K562 (cell line): ENCODE measurements around the gene C19orf67. TPM values are rescaled to one million over a fixed set of nuclear protein-coding genes. Genes with fewer than 3 reads are reported as not detected.

Source experiments
- ATAC-seq: fragments of 200-7000 bp; cut with Tn5 transposase; 3 replicates; pipeline ENCODE4 v1.9.1; 2020; ENCODE audit warnings: moderate library complexity
- BruUV-seq: library from RNA; stranded (reverse); fragments of 400-500 nt; replicated peaks from 2 replicates; lab custom pipeline; 2021; lab: Mats Ljungman, UMichigan
- CTCF ChIA-PET: fragments of 300-600 bp; formaldehyde crosslinking; extraction: SDS; loops from one replicate; lab custom pipeline; 2021; ENCODE audit warnings: low intra/inter-chr PET ratio; lab: Yijun Ruan, JAX
- POLR2A ChIA-PET: fragments of 300-600, 350-650 bp; sonication (Branson Sonifier 250); formaldehyde crosslinking; extraction: SDS; loops from one replicate; lab custom pipeline; 2021; ENCODE audit warnings: antibody characterized with exemption, inconsistent platforms; lab: Yijun Ruan, JAX
- DNase-seq, 4 experiments: peaks; one replicate each; pipeline versions ENCODE4 v3.0.0 to v3.0.0-alpha.2; 2011 to 2018; ENCODE audit warnings: low spot score in 3 of 4, mixed read lengths in 3 of 4; ENCODE audit errors: extremely low read depth in 1 of 4
- FAIRE-seq: peaks from 2 replicates; lab custom pipeline; 2011; peaks lifted over from hg19 to GRCh38; lab: Jason Lieb, UNC
- H2AFZ ChIP-seq: 2 replicates; pipeline ENCODE4 v1.6.0; 2011; ENCODE audit warnings: low read depth, low read length, control low read depth, inconsistent platforms
- H3K27ac ChIP-seq: fragments of 200-600 bp; 3 replicates; pipeline ENCODE4 v1.8.0; 2011; ENCODE audit warnings: low read depth, mild to moderate bottlenecking, control low read depth, inconsistent platforms, low read length, moderate library complexity, mixed read lengths; ENCODE audit errors: extremely low read depth
- H3K27me3 ChIP-seq, 2 experiments: fragments of 300-600 bp in 1 of 2; 2 replicates in 1 of 2; 3 replicates in 1 of 2; pipeline versions ENCODE4 v1.6.0 to v1.8.0; 2011; ENCODE audit warnings: inconsistent platforms in 2 of 2, low read length in 2 of 2, mild to moderate bottlenecking in 1 of 2, mixed read lengths in 1 of 2, moderate library complexity in 1 of 2; ENCODE audit not compliant: control insufficient read depth in 2 of 2, insufficient read depth in 2 of 2
- H3K36me3 ChIP-seq: fragments of 300-600 bp; 3 replicates; pipeline ENCODE4 v1.8.0; 2011; ENCODE audit warnings: mild to moderate bottlenecking, low read length, inconsistent platforms; ENCODE audit not compliant: control insufficient read depth, insufficient read depth
- H3K4me1 ChIP-seq, 2 experiments: fragments of 200-600 bp in 1 of 2; replicated peaks in 1 of 2; 2 replicates in 1 of 2; 3 replicates in 1 of 2; pipeline versions ENCODE4 v1.5.1 to v1.8.0; 2011; ENCODE audit warnings: inconsistent platforms in 2 of 2, low read length in 2 of 2, mild to moderate bottlenecking in 1 of 2, mixed read lengths in 1 of 2, moderate library complexity in 1 of 2; ENCODE audit not compliant: control insufficient read depth in 2 of 2, insufficient read depth in 2 of 2
- H3K4me2 ChIP-seq: 2 replicates; pipeline ENCODE4 v1.6.1; 2011; ENCODE audit warnings: low read length, control low read depth, inconsistent platforms, mixed read lengths; ENCODE audit not compliant: insufficient read depth
- H3K4me3 ChIP-seq: fragments of 200-600 bp; sonication (generic), shearing (Covaris generic); 2 replicates; pipeline ENCODE4 v1.5.1; 2016; ENCODE audit warnings: control low read depth, inconsistent platforms
- H3K79me2 ChIP-seq: fragments of 200-600 bp; 3 replicates; pipeline ENCODE4 v1.8.0; 2011; ENCODE audit warnings: low read length, inconsistent platforms; ENCODE audit not compliant: control insufficient read depth, insufficient read depth
- H3K9ac ChIP-seq, 2 experiments: 2 replicates each; pipeline versions ENCODE4 v1.6.0 to v1.6.1; 2011; ENCODE audit warnings: low read depth in 2 of 2, low read length in 2 of 2, control low read depth in 1 of 2, inconsistent platforms in 1 of 2, mild to moderate bottlenecking in 1 of 2, mixed read lengths in 1 of 2; ENCODE audit not compliant: insufficient read depth in 1 of 2
- H3K9me1 ChIP-seq: one replicate; pipeline ENCODE4 v1.6.0; 2011; ENCODE audit warnings: inconsistent platforms, mild to moderate bottlenecking, low read length, moderate library complexity; ENCODE audit not compliant: control insufficient read depth, insufficient read depth
- H3K9me3 ChIP-seq: replicated peaks from 2 replicates; pipeline ENCODE4 v1.5.1; 2011; ENCODE audit warnings: low read depth, low read length, inconsistent platforms; ENCODE audit not compliant: control insufficient read depth, insufficient read depth
- H4K20me1 ChIP-seq: replicated peaks from 2 replicates; pipeline ENCODE4 v1.6.1; 2011; ENCODE audit warnings: low read length, inconsistent platforms, mixed read lengths; ENCODE audit not compliant: control insufficient read depth, insufficient read depth
- ATF7 ChIP-seq: fragments of 450-650 bp; IDR thresholded peaks from 2 replicates; pipeline ENCODE4 v1.7.1; 2014; ENCODE audit warnings: mild to moderate bottlenecking, moderate library complexity
- DEAF1 ChIP-seq: fragments of 450-650 bp; formaldehyde crosslinking; IDR thresholded peaks from 2 replicates; pipeline ENCODE4 v1.4.0; 2020; ENCODE audit warnings: mild to moderate bottlenecking, moderate library complexity
- E2F6 ChIP-seq, 2 experiments: IDR thresholded peaks; 2 replicates each; pipeline ENCODE4 v1.6.1; 2011; ENCODE audit warnings: borderline replicate concordance in 1 of 2, control low read depth in 1 of 2, low read depth in 1 of 2, low read length in 1 of 2, mild to moderate bottlenecking in 1 of 2, mixed read lengths in 1 of 2, moderate library complexity in 1 of 2; ENCODE audit not compliant: insufficient read depth in 1 of 2, insufficient read length in 1 of 2, poor library complexity in 1 of 2, severe bottlenecking in 1 of 2; ENCODE audit errors: extremely low read depth in 1 of 2
- EGR1 ChIP-seq: fragments of 450-650 bp; conservative IDR thresholded peaks from 2 replicates; pipeline ENCODE4 v1.6.1; 2017; ENCODE audit warnings: mild to moderate bottlenecking
- ERF ChIP-seq: fragments of 450-650 bp; formaldehyde crosslinking; IDR thresholded peaks from 2 replicates; pipeline ENCODE4 v1.4.0; 2020; ENCODE audit warnings: mild to moderate bottlenecking, mixed read lengths
- GATAD2B ChIP-seq: fragments of 450-650 bp; IDR thresholded peaks from 2 replicates; pipeline ENCODE4 v1.6.1; 2017; ENCODE audit warnings: mild to moderate bottlenecking, borderline replicate concordance
- HNRNPL ChIP-seq: fragments of 200-400 bp; formaldehyde crosslinking; IDR thresholded peaks from 2 replicates; pipeline ENCODE4 v1.6.1; 2017; ENCODE audit warnings: low read depth, mild to moderate bottlenecking, low read length
- MYC ChIP-seq, 2 experiments: fragments of 250-450 bp in 1 of 2; sonication (Bioruptor Pico) in 1 of 2; IDR thresholded peaks; 2 replicates each; pipeline versions ENCODE4 v1.5.1 to v1.6.1; 2012 to 2021; ENCODE audit warnings: low read depth in 2 of 2, borderline replicate concordance in 1 of 2, improper control_type of control experiment in 1 of 2, low read length in 1 of 2, mild to moderate bottlenecking in 1 of 2, moderate library complexity in 1 of 2
- RAD21 ChIP-seq, 2 experiments: fragments of 250-450 bp in 1 of 2; fragments of 450-650 bp in 1 of 2; sonication (Bioruptor Pico) in 1 of 2; formaldehyde crosslinking in 1 of 2; IDR thresholded peaks in 1 of 2; conservative IDR thresholded peaks in 1 of 2; 2 replicates each; pipeline versions ENCODE4 v1.4.0 to v1.8.0; 2020 to 2022; ENCODE audit warnings: mild to moderate bottlenecking in 2 of 2, moderate library complexity in 1 of 2
- SMAD3 ChIP-seq: fragments of 450-650 bp; formaldehyde crosslinking; conservative IDR thresholded peaks from 2 replicates; pipeline ENCODE4 v1.4.0; 2020; ENCODE audit warnings: mild to moderate bottlenecking
- SMAD4 ChIP-seq: fragments of 250-450 bp; sonication (Bioruptor Pico); conservative IDR thresholded peaks from 2 replicates; pipeline ENCODE4 v1.8.0; 2021; ENCODE audit warnings: inconsistent platforms, mild to moderate bottlenecking, moderate library complexity
- UBTF ChIP-seq, 2 experiments: IDR thresholded peaks; 2 replicates each; pipeline ENCODE4 v1.6.1; 2012; ENCODE audit warnings: improper control_type of control experiment in 2 of 2, low read depth in 2 of 2, low read length in 2 of 2, borderline replicate concordance in 1 of 2
- ZNF174 ChIP-seq: fragments of 250-450 bp; sonication (Bioruptor Pico); IDR thresholded peaks from 2 replicates; pipeline ENCODE4 v1.4.0; 2020; ENCODE audit warnings: mild to moderate bottlenecking
- WGBS: fragments of 100-300 bp; shearing (Covaris generic); methylation state at CpG from one replicate; pipeline ENCODE4 v1.1.6; 2016; ENCODE audit warnings: low coverage, mixed read lengths; ENCODE audit not compliant: insufficient coverage; ENCODE audit errors: missing lambda C conversion rate; 5-methylcytosine and 5-hydroxymethylcytosine counted together
- in situ Hi-C: fragments of 300-500 bp; cut with MboI; formaldehyde crosslinking; loops from 4 replicates; pipeline ENCODE4 v1.15.0; 2018; ENCODE audit warnings: inconsistent platforms, mixed read lengths
- intact Hi-C: fragments of 100-400 bp; cut with micrococcal nuclease; formaldehyde crosslinking; loops from 2 replicates; pipeline ENCODE4 v1.14.2; 2022
- polyA plus RNA-seq, 8 experiments: library from polyadenylated mRNA; depleted of rRNA in 4 of 8; stranded (reverse) in 5 of 8; unstranded in 3 of 8; fragments of >200 nt; fragmentation: Nextera tagmentation in 2 of 8; fragmentation: Illumina TruSeq in 1 of 8; extraction: Ambion mirVana in 2 of 8; extraction: Trizol in 1 of 8; gene quantifications; 2 replicates each; pipeline versions ENCODE4 v1.2.1 to v1.2.3, GENCODE V29; 2011 to 2014; ENCODE audit warnings: inconsistent platforms in 1 of 8, missing spikeins in 1 of 8
- total RNA-seq, 7 experiments: library from RNA; depleted of rRNA in 6 of 7; stranded (reverse); fragments of >200 nt in 6 of 7; fragmentation: Illumina TruSeq in 2 of 7; extraction: Trizol in 2 of 7; gene quantifications; 2 replicates each; pipeline versions ENCODE4 v1.2.1 to v1.2.3, GENCODE V29; 2011 to 2021; ENCODE audit warnings: low replicate concordance in 1 of 7

C19orf67 gene
- total and polyA plus RNA-seq, 9 of the 15 experiments (the other 6 are each of a cell fraction or from before 2014, with no cell fraction given), result 0.29 to 1.8 (median 0.51) TPM; not detected in 3

GRCh38 chr19:14089662-14090508 is 4.3 kb upstream of the C19orf67 start:
- Histone ChIP-seq H3K4me2 (peak overlapping the region; percentile 70), H3K79me2 (peaks cover 13% of the 10 kb centered on the region), H3K9me3 (peaks cover 10% of the 10 kb centered on the region), H3K4me3 (peak overlapping the region; percentile 63), H3K36me3 (peaks cover 22% of the 10 kb centered on the region; the same call in 2 of the 3 replicates), H4K20me1 (no peaks in the 10 kb centered on the region), H3K9ac (peak overlapping the region; percentile 61 to 95), H3K9me1 (no peaks in the 10 kb centered on the region), H3K4me1 (peaks cover 12 to 39% of the 10 kb centered on the region in 2 experiments; a peak in 3 of 5 replicates), H2AFZ (peak overlapping the region; percentile 70; the same call in 1 of the 2 replicates), H3K27ac (peak overlapping the region; percentile 79), H3K27me3 (no peaks in the 10 kb centered on the region)
- in situ Hi-C loops (no loop called here), intact Hi-C loops (loop anchor here (2.0 kb wide), 1 partner anchor 47 kb away; the partner anchor contains the start of gene ASF1B)
- no TSS peak for BruUV-seq
- FAIRE-seq (no peak), DNase-seq (peak; percentile 70 to 76 (median 72)), ATAC-seq (peak; percentile 11)
- ChIA-PET CTCF (interaction anchor here (0.6 to 1.0 kb wide), 3 partner anchors 17 to 211 kb away, joined by 3 to 5 read pairs (median 3); no protein-coding TSS in a partner anchor), POLR2A (no interaction called here)
- under 1% methylated on average over 56 of the region's 142 CpGs for WGBS
- peak in 1 of 2 experiments; percentile 77 for TF ChIP-seq E2F6 (IDR thresholded peaks at IDR 0.05; ENCODE audit: borderline replicate concordance in 1 of 2, extremely low read depth in 1 of 2, insufficient read depth in 1 of 2, insufficient read length in 1 of 2, low read depth in 1 of 2, low read length in 1 of 2, poor library complexity in 1 of 2, severe bottlenecking in 1 of 2)
- 0 out of 2 replicates have a peak, but pooled peaks have one; percentile 9 for TF ChIP-seq MYC (IDR thresholded peaks at IDR 0.05; ENCODE audit: low read depth, low read length)
- no peak for TF ChIP-seq MYC (CRISPR knock-in tag; IDR thresholded peaks at IDR 0.05; ENCODE audit: borderline replicate concordance, low read depth)
- TF ChIP-seq ZNF174 (CRISPR knock-in tag), result no peak
- peak in 1 of 2 experiments; percentile 3; a peak in 1 of 4 replicates for TF ChIP-seq RAD21 (CRISPR knock-in tag; conservative IDR thresholded peaks at IDR 0.05 in 1 of 2, IDR thresholded peaks at IDR 0.05 in 1 of 2)
- TF ChIP-seq UBTF (IDR thresholded peaks at IDR 0.05; ENCODE audit: borderline replicate concordance in 1 of 2, low read depth in 2 of 2, low read length in 2 of 2), result peak in 1 of 2 experiments; percentile 56; a peak in 1 of 4 replicates
- TF ChIP-seq SMAD4 (CRISPR knock-in tag), result peak; percentile 89
- peak; percentile 68 for TF ChIP-seq GATAD2B
- no peak for TF ChIP-seq SMAD3 (CRISPR knock-in tag)
- TF ChIP-seq HNRNPL, result no peak
- no peak for TF ChIP-seq ATF7
- TF ChIP-seq DEAF1 (CRISPR knock-in tag), result no peak
- TF ChIP-seq ERF, result 0 out of 2 replicates have a peak, but pooled peaks have one; percentile 42
- TF ChIP-seq EGR1, result 0 out of 2 replicates have a peak, but pooled peaks have one; percentile 13
